Measurements from ENCODE around the gene RCBTB1.

Gene RCBTB1

DNA sequence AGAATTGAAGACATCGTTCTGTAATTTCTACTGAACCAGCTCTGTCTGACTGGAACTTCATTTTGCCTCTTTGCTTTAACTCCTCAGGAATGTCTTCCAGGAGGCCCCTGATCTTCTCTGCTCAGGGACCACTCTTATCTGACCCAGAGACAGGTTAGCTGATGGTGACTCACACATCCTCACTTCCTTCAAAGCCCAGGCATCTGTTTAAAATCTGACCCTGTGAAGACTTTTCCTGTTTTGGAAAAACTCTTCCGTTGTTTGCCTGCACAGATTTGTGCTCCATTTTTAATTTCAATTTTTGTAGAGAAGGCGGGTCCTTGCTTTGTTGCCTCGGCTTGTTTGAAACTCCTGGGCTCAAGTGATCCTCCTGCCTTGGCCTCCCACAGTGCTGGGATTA is 44.6 kb upstream of the RCBTB1 start:
- TF ChIP-seq FOXP2 (optimal IDR thresholded peaks at IDR 0.05; ENCODE audit: borderline replicate concordance, extremely low read depth, extremely low read length, insufficient read depth): no peak
- TF ChIP-seq, protein P1, sequence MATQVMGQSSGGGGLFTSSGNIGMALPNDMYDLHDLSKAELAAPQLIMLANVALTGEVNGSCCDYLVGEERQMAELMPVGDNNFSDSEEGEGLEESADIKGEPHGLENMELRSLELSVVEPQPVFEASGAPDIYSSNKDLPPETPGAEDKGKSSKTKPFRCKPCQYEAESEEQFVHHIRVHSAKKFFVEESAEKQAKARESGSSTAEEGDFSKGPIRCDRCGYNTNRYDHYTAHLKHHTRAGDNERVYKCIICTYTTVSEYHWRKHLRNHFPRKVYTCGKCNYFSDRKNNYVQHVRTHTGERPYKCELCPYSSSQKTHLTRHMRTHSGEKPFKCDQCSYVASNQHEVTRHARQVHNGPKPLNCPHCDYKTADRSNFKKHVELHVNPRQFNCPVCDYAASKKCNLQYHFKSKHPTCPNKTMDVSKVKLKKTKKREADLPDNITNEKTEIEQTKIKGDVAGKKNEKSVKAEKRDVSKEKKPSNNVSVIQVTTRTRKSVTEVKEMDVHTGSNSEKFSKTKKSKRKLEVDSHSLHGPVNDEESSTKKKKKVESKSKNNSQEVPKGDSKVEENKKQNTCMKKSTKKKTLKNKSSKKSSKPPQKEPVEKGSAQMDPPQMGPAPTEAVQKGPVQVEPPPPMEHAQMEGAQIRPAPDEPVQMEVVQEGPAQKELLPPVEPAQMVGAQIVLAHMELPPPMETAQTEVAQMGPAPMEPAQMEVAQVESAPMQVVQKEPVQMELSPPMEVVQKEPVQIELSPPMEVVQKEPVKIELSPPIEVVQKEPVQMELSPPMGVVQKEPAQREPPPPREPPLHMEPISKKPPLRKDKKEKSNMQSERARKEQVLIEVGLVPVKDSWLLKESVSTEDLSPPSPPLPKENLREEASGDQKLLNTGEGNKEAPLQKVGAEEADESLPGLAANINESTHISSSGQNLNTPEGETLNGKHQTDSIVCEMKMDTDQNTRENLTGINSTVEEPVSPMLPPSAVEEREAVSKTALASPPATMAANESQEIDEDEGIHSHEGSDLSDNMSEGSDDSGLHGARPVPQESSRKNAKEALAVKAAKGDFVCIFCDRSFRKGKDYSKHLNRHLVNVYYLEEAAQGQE (IDR thresholded peaks at IDR 0.05; ENCODE audit: insufficient read depth in 1 of 2, low read depth in 2 of 2, low read length in 2 of 2): no peak
- TF ChIP-seq POLR2AphosphoS5 (IDR thresholded peaks at IDR 0.05; ENCODE audit: low read depth, low read length): no peak
- TF ChIP-seq SIN3A (IDR thresholded peaks at IDR 0.05; ENCODE audit: borderline replicate concordance, insufficient read depth, low read length): no peak
- no peak for TF ChIP-seq TAF1 (IDR thresholded peaks at IDR 0.05; ENCODE audit: borderline replicate concordance, insufficient read depth, low read length)

DNA sequence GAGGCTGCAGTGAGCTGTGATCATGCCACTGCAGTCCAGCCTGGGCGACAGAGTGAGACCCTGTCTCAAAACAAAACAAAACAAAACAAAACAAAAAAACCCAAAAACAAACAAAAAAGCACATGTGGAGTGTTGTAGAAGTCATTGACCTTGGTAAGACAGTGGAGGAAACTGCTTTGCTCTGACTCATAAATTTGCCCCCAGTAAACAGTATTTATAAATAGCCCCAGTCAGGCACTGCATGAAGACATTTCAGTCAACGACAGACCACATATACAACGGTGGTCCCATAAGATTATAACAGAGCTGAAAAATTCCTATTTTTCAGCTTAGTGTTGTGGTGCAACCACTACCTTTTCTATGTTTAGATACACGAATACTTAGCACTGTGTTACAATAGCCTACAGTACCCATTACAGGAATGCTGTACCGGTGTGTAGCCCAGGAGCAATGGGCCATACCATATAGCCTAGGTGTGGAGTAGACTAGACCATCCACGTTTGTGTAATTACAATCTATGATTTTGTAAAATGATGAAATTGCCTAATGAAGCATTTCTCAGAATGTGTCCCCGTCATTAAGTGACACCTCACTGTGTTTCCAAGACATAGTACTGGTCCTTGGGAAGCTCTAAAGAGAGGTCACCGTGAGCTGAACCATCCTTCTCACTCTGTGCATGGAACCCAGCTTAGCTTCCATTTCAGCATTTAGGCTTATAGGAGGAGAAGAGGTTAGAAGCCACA is 44.0 kb upstream of the RCBTB1 start:
- TF ChIP-seq SIN3A (IDR thresholded peaks at IDR 0.05; ENCODE audit: borderline replicate concordance, insufficient read depth, low read length): no peak
- TF ChIP-seq TAF1 (IDR thresholded peaks at IDR 0.05; ENCODE audit: borderline replicate concordance, insufficient read depth, low read length): no peak
- TF ChIP-seq POLR2AphosphoS5 (IDR thresholded peaks at IDR 0.05; ENCODE audit: low read depth, low read length): no peak
- TF ChIP-seq, protein P1 (IDR thresholded peaks at IDR 0.05; ENCODE audit: insufficient read depth in 1 of 2, low read depth in 2 of 2, low read length in 2 of 2): no peak
- no peak for TF ChIP-seq FOXP2 (optimal IDR thresholded peaks at IDR 0.05; ENCODE audit: borderline replicate concordance, extremely low read depth, extremely low read length, insufficient read depth)

DNA sequence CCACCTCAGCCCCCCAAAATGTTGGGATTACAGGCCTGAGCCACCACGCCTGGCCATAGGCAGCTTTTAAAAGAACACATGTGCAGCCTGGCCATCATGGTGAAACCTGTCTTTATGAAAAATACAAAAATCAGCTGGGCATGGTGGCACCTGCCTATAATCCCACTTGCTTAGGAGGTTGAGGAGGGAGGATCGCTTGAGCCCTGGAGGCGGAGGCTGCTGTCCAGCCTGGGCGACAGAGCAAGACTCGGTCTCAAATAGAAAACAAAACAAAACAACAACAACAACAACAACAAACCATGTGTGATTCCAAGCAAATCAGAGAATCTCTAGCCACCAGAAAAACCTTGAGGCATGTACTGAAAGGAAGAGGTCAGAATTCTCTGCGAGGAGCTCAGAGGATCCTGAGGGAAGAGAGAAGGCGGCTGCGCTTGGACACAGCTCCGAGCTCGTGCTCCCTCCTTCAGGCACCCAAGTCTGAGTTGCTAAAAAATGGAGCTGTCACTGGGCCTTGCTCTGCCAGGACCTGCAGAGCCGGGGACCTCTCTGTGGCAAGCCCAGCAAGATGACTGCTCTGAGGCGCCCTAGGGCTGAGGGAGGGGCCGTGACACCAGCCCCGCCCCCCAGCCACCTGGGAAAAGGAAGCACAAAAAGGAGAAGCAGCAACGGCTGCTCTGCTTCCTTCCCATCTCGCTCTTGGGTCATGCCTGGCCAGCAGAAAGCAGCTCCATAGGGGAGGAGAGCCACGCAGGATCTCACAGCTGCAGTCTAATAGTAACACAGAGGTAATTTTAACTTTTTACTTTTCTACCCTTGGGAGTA is 42.7 kb upstream of the RCBTB1 start, which contains the start of gene ARL11:
Gene ARL11, plus strand, starts transcription at position 677 of the 822 bp plus-strand sequence. CDS start 1,941 bp downstream, outside the sequence.
- TF ChIP-seq FOXP2 (optimal IDR thresholded peaks at IDR 0.05; ENCODE audit: borderline replicate concordance, extremely low read depth, extremely low read length, insufficient read depth) (no peak), SIN3A (IDR thresholded peaks at IDR 0.05; ENCODE audit: borderline replicate concordance, insufficient read depth, low read length) (no peak), TAF1 (IDR thresholded peaks at IDR 0.05; ENCODE audit: borderline replicate concordance, insufficient read depth, low read length) (no peak), POLR2AphosphoS5 (IDR thresholded peaks at IDR 0.05; ENCODE audit: low read depth, low read length) (no peak)
- TF ChIP-seq, protein P1 (IDR thresholded peaks at IDR 0.05; ENCODE audit: insufficient read depth in 1 of 2, low read depth in 2 of 2, low read length in 2 of 2): no peak

DNA sequence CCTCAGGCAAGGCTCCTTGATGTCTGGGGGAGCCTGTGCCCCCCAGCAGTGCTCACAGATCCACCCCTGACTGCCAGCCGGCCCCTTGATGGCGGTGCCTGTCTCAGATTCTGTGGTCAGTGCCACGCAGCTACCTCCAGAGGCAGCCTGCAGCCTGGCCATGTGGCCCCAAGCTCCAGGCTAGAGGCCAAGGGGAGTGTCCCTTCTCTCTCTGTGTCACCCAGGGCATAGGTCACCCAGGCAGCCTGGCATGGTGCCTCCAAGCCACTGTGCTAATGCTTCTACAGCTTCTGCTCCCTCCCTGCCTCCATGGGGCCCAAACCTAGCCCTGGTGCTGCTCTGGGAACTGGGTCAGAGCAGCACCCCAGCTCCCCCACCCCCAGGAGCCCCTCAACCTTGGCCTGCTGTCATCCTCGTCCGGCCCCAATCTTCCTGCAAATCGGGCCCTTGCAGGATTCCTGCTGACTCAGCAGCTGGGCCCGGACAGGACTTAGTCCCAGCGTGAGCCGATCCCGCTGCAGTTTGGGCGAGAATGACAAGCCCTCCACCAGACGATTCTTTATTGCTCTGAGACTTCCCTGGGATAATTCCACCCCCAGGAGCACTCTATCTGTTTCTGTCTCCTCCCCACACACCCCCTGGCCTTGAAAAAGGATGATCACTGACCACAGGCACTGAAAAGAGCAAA is 40.2 kb upstream of the RCBTB1 start:
- TF ChIP-seq FOXP2 (optimal IDR thresholded peaks at IDR 0.05; ENCODE audit: borderline replicate concordance, extremely low read depth, extremely low read length, insufficient read depth) (no peak), SIN3A (IDR thresholded peaks at IDR 0.05; ENCODE audit: borderline replicate concordance, insufficient read depth, low read length) (no peak), TAF1 (IDR thresholded peaks at IDR 0.05; ENCODE audit: borderline replicate concordance, insufficient read depth, low read length) (no peak), POLR2AphosphoS5 (IDR thresholded peaks at IDR 0.05; ENCODE audit: low read depth, low read length) (no peak)
- TF ChIP-seq, protein P1 (IDR thresholded peaks at IDR 0.05; ENCODE audit: insufficient read depth in 1 of 2, low read depth in 2 of 2, low read length in 2 of 2): no peak
